CD4-positive, alpha-beta T cell treated with Interleukin-17A for 4 hours (primary cell): ENCODE data around the gene KIRREL2.
"Not testable (repeated sequence)": the region's sequence is repeated elsewhere in the genome, so short reads cannot be mapped to it uniquely, and the experiment has no call there.

ENCODE experiments used
- DNase-seq: peaks from one replicate; pipeline ENCODE4 v3.0.0-alpha.2; 2020; ENCODE audit warnings: mixed read lengths

The KIRREL2 gene

DNA sequence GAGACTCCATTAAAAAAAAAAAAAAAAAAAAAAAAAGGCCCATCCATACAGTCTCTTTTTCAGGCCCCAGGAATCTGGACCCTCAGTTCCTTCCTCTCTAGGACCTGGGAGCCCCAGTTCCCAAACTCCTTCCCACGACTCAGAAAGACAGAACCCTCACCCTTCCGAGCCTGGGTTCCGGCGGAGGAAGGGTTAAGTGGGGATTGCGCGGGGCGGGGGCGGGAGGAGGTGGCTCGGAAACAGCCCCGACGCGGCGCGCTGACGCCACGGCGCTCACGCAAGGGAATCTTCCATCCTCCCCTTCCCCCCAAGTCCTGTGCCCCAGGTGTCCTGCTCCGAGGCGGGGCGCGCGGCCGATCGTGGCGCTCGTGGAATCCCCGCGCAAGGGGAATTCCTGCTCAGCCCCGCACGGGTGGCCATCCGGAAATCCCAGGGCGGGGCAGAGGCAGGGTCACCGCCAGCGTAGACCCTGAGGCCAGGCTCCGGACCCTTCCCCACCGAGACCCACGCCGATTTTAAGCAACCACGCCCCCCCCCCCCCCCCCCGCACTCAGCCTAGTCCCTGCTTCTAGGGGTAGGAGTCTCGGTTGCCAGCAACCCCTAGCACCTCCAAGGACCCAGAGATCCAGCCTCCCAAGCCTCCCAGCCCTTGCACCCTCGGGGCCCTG lies 43.0 kb downstream of the KIRREL2 start:
- peak; percentile 91 for DNase-seq

DNA sequence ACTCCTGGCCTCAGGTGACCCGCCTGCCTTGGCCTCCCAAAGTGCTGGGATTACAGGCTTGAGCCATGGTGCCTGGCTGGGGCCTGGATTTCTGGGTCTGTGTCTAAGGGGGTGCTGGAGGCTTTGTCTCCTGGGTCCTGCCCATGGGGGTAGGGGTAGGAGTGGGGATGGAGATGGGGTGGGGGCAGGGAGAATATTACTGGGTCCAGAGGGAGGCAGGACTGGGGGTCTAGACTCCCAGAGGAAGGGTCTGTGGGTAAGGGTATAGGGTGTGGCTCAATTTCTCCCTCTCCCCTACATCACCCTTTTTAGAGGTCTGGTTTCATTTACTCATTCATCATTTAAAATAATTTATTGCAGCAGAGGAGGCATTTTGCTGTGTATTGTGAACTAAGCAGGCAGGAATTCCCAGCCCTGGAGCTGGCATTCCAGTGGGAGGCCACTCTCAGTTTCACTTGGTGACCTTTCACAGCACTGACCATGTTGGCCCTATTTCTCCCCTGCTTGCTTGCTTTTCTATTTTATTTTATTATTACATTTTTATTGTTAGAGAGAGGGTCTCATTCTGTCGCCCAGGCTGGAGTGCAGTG lies 44.4 kb downstream of the KIRREL2 start:
- DNase-seq: no peak

GRCh38 chr19:35901854-35902661 lies 45.3 kb downstream of the KIRREL2 start, which contains the start of gene HCST:
TSS of gene HCST (plus strand) at chr19:35902529. CDS start at chr19:35902594, 65 bp downstream.
- peak; percentile 55 for DNase-seq

DNA sequence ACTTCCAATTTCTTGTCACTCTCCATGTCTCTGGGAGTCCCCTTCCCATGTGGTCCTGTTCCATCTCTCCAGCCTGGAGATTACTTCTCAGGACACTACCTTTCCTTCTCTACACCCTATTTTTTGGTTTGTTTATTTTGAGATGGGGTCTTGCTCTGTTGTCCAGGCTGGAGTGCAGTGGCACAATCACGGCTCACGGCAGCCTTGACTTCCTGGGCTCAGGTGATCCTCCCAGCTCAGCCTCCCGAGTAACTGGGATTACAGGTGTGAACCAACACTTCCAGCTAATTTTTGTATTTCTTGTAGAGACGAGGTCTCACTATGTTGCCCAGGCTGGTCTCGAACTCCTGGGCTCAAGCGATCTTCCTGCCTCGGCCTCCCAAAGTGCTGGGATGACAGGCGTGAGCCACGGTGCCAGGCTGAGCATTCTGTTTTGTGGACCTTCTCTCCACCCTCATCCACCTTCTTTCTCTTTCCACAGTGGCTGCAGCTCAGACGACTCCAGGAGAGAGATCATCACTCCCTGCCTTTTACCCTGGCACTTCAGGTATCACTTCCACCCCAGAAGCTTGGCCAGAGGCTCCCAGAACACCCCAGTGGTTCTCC lies 46.3 kb downstream of the KIRREL2 start:
- DNase-seq: no peak

DNA sequence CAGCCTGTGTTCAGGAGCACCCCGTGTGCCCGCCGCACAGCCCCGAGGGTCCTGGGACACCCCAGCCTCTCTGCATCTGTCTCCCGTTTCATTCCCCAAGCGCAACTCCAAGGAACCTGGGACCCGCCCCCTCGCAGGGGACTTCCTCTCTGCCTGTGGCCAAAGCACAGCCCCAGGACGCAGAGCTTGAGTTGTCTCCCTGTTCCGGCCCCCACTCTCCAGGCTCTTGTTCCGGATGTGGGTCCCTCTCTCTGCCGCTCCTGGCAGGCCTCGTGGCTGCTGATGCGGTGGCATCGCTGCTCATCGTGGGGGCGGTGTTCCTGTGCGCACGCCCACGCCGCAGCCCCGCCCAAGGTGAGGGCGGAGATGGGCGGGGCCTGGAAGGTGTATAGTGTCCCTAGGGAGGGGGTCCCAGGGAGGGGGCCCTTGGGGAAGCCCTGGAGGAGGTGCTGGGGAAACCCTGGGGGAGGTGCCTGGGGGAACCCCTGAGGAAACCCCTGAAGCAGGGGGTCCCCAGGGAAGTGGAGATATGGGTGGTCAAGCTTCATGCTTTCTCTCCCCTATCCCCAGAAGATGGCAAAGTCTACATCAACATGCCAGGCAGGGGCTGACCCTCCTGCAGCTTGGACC lies 47.0 kb downstream of the KIRREL2 start:
- DNase-seq: peak; percentile 93

- DNase-seq: no peak
Observed at GRCh38 chr19:35904311-35905068, 47.8 kb downstream of the KIRREL2 start.

- no peak for DNase-seq
Observed at GRCh38 chr19:35905178-35905727, 48.5 kb downstream of the KIRREL2 start.

GRCh38 chr19:35907377-35907745 lies 50.6 kb downstream of the KIRREL2 start:
- no peak for DNase-seq

DNA sequence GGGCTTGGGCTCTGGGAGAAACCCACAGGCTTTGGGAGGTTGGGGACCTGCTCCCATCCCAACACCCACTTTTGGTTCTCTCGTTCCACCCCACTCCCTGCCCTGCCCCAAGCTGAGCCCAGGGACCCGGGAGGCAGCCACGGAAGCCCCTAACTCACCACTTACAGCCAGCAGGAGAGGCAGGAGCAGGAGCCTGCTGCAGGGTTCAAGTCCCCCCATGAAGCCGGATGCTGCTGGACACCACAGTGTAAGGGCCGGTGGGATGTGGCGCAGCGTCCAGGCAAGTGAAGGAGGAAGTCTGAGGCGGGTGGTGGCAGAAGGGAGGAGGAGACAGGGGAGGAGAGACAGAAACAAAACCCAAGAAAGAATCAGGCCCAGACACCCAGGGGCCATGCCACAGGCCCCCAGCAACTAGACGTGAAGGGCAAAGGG lies 51.3 kb downstream of the KIRREL2 start, which contains the start of gene TYROBP:
Gene TYROBP, minus strand, starts transcription at position 286 of the 432 bp plus-strand sequence. Its CDS starts 67 bp downstream, at position 219.
- DNase-seq: no peak

GRCh38 chr19:35908973-35909683 lies 52.4 kb downstream of the KIRREL2 start:
- DNase-seq: peak; percentile 45

GRCh38 chr19:35909684-35910035 lies 52.9 kb downstream of the KIRREL2 start:
- no peak for DNase-seq

- not testable (repeated sequence) for DNase-seq
Observed at GRCh38 chr19:35910355-35910754, 53.6 kb downstream of the KIRREL2 start.

- no peak for DNase-seq
Observed at GRCh38 chr19:35911173-35911572, 54.5 kb downstream of the KIRREL2 start.

GRCh38 chr19:35911790-35912189 lies 55.1 kb downstream of the KIRREL2 start:
- DNase-seq: peak; percentile 53

DNA sequence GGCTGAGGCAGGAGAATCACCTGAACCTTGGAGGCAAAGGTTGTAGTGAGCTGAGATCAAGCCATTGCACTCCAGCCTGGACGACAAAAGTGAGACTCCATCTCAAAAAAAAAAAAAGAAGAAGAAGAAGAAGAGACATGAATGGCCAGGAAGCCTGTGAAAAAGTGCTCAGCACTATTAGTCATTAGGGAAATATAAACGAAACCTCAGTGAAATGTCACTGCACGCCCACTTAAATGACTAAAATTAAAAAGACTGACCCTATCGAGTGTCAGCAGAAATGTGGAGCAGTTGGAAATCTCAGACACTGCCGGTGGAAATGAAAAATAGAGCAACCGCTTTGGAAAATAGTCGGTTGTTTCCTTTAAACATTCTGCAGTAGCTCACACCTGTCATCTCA lies 56.9 kb downstream of the KIRREL2 start:
- DNase-seq: no peak

GRCh38 chr19:35915443-35915842 lies 58.7 kb downstream of the KIRREL2 start:
- DNase-seq: no peak
